IMR-90 (cell line): ENCODE measurements around the gene ANO10. TPM values are rescaled to one million over a fixed set of nuclear protein-coding genes. Genes with fewer than 3 reads are reported as not detected.

ENCODE experiments used
- CEBPB ChIP-seq: IDR thresholded peaks from 2 replicates; pipeline ENCODE4 v1.6.1; 2012; ENCODE audit warnings: low read depth, low read length, improper control_type of control experiment
- FOS ChIP-seq: fragments of 150-350 bp; IDR thresholded peaks from 2 replicates; pipeline ENCODE4 v1.6.1; 2016; ENCODE audit warnings: low read depth, low read length
- MAFK ChIP-seq: IDR thresholded peaks from 2 replicates; pipeline ENCODE4 v1.6.1; 2012; ENCODE audit warnings: low read depth, low read length, improper control_type of control experiment
- MXI1 ChIP-seq: IDR thresholded peaks from 2 replicates; pipeline ENCODE4 v1.6.1; 2012; ENCODE audit warnings: low read depth, mild to moderate bottlenecking, low read length, moderate library complexity, borderline replicate concordance
- NFE2L2 ChIP-seq: fragments of 150-350 bp; IDR thresholded peaks from 2 replicates; pipeline ENCODE4 v1.6.1; 2016; ENCODE audit warnings: low read depth, mild to moderate bottlenecking, low read length
- RCOR1 ChIP-seq: IDR thresholded peaks from 2 replicates; pipeline ENCODE4 v1.6.1; 2012; ENCODE audit warnings: mild to moderate bottlenecking, low read length, improper control_type of control experiment; ENCODE audit not compliant: insufficient replicate concordance
- SMC3 ChIP-seq: fragments of 150-350 bp; IDR thresholded peaks from 2 replicates; pipeline ENCODE4 v1.6.1; 2016; ENCODE audit warnings: low read depth, mild to moderate bottlenecking, antibody characterized with exemption, low read length, moderate library complexity
- polyA plus RNA-seq, 3 experiments: library from polyadenylated mRNA; depleted of rRNA; stranded (reverse); fragments of >200 nt; gene quantifications; 2 replicates each; pipeline ENCODE4 v1.2.3, GENCODE V29; 2012; ENCODE audit warnings: low replicate concordance in 1 of 3
- total RNA-seq: library from RNA; depleted of rRNA; stranded (reverse); fragments of >200 nt; gene quantifications from 2 replicates; pipeline ENCODE4 v1.2.3, GENCODE V29; 2012

ANO10 gene
- total and polyA plus RNA-seq, 2 of the 4 experiments (the other 2 are of a cell fraction), result 28.5 to 41.6 TPM

- TF ChIP-seq FOS (no peak), RCOR1 (no peak), NFE2L2 (no peak), MAFK (no peak), MXI1 (no peak), SMC3 (no peak), CEBPB (no peak)
Observed at GRCh38 chr3:43400781-43401730, 220.8 kb downstream of the ANO10 start (continued).
